Measurements from ENCODE around the gene KREMEN1. TPM values are rescaled to one million over a fixed set of nuclear protein-coding genes. Genes with fewer than 3 reads are reported as not detected.
A peak's percentile ranks its signal among the peaks of the same experiment; 100 is the strongest.
"Not testable (repeated sequence)": the region's sequence is repeated elsewhere in the genome, so short reads cannot be mapped to it uniquely, and the experiment has no call there.

The KREMEN1 gene, protein sequence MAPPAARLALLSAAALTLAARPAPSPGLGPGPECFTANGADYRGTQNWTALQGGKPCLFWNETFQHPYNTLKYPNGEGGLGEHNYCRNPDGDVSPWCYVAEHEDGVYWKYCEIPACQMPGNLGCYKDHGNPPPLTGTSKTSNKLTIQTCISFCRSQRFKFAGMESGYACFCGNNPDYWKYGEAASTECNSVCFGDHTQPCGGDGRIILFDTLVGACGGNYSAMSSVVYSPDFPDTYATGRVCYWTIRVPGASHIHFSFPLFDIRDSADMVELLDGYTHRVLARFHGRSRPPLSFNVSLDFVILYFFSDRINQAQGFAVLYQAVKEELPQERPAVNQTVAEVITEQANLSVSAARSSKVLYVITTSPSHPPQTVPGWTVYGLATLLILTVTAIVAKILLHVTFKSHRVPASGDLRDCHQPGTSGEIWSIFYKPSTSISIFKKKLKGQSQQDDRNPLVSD
- 10 to 100 TPM; 59.9 to 97.7 (median 82.0) TPM for polyA plus RNA-seq (ENCODE audit: insufficient read length in 10 of 10)
- long read RNA-seq, donor 1, full-length matches to known transcripts = 3 of 41 reads
- long read RNA-seq, donor 1, partial matches to known transcripts = 38 of 41 reads
- long read RNA-seq, donor 1, other reads (novel, unspliced or antisense) = 0 of 41 reads
- long read RNA-seq, donor 2, full-length matches to known transcripts = 6 of 12 reads
- long read RNA-seq, donor 2, partial matches to known transcripts = 6 of 12 reads
- long read RNA-seq, donor 2, other reads (novel, unspliced or antisense) = 0 of 12 reads
- long read RNA-seq, donor 3 = 0 reads
- long read RNA-seq, donor 4, full-length matches to known transcripts = 5 of 24 reads
- long read RNA-seq, donor 4, partial matches to known transcripts = 19 of 24 reads
- long read RNA-seq, donor 4, other reads (novel, unspliced or antisense) = 0 of 24 reads
- long read RNA-seq, donor 5, full-length matches to known transcripts = 4 of 12 reads
- long read RNA-seq, donor 5, partial matches to known transcripts = 8 of 12 reads
- long read RNA-seq, donor 5, other reads (novel, unspliced or antisense) = 0 of 12 reads
- long read RNA-seq, donor 6, full-length matches to known transcripts = 8 of 16 reads
- long read RNA-seq, donor 6, partial matches to known transcripts = 8 of 16 reads
- long read RNA-seq, donor 6, other reads (novel, unspliced or antisense) = 0 of 16 reads
- long read RNA-seq, donor 7, full-length matches to known transcripts = 7 of 23 reads
- long read RNA-seq, donor 7, partial matches to known transcripts = 16 of 23 reads
- long read RNA-seq, donor 7, other reads (novel, unspliced or antisense) = 0 of 23 reads
- long read RNA-seq, donor 8, full-length matches to known transcripts = 6 of 6 reads
- long read RNA-seq, donor 8, partial matches to known transcripts = 0 of 6 reads
- long read RNA-seq, donor 8, other reads (novel, unspliced or antisense) = 0 of 6 reads
- long read RNA-seq, donor 9 = 0 reads

DNA sequence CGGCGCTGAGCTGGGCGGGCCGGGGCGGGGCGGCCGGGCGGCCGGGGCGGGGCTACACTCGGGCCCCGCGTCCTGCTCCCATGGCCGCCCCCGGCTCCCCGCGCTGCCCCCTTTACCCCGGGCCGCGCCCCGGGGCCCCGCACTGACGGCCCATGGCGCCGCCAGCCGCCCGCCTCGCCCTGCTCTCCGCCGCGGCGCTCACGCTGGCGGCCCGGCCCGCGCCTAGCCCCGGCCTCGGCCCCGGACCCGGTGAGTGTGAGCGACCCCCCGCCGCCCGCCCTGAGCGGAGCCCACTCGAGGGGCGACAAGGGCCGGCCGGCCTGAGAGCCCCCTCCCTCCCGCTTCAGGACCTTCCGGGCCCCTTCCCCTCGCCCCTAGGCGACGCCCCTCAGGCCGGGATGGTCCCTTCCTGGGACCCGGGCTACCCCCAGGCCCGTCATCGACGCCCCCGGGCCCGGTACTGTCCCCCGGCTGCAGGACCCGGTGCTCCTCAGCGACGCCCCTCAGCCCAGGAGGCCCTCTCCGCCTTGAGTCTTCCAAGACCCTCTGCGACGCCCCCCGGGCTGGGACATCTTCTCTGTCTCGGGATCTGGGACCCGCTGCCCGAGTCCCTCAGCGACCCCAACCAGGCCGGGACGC lies at the start of gene KREMEN1:
Gene KREMEN1 (plus strand): TSS at position 57 of the 639 bp plus-strand sequence. CDS start 96 bp downstream, at position 153.
- DNase-seq = peak in 1 of 3 donors; percentile 55

DNA sequence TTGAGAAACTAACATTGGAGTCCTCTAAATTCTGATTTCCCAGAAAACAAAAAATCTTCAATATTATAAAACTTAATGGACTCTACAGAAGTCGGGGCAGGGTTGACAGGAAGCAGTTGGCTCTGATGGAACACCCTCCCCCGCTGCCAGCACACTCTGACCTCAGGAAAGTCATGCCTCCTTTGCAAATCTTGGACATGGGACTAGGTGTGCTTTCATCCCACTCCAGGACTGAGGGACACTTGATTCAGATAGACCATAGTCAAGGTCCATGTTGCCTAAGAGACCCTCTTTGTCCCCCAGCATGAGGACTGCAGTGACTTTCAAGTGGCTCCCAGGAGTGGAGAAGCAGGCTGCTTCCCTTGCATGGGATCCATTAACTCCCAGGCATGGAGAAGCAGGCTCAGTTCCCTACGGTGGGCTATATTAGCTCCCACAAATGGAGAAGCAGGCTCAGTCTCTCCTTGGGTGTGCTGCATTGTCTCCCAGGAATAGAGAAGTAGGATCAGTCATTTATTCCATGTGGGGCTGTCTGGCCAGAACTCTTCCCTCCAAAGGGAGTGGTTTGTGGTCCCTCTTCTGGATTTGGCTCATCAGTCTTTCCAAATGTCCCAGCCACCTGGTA lies 49.6 kb upstream of the KREMEN1 start:
- DNase-seq = no peak

DNA sequence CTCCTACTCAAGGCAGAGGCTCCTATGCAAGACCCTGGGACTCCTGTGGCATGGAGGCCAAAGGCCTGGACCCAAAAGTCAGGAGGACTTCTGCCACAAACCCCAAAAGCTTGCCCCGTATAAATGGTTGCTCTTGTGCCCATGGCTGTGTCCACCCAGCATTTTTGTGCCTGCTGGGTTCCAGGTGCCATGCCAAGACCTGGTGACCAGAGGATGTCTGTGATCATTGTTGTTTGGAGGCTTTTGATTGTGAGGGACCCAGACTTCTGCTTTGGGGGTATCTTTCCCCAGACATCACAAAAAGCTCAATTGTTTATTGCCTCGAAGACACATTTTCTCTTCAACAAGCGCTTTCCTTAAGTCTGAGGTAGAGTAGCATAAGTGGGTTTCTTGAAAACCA lies 46.3 kb upstream of the KREMEN1 start:
- DNase-seq = no peak

DNA sequence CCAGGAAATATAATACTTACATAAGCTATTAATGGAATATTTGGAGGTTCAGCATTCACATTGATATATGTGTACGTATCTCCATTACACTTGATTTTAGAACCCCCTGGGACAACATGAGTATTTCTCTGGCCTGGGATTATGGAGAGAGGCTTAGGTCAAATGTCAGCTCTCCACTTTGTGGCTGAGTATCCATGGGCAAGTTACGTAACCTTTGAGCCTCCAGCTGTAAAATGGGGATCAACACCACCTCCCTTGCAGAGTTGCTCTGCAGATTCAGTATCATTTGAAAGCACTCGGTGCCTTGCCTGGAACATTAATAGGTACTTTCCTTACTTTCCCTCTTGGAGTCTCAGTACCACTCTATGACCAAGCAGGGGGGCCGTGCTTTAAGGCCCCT lies 44.4 kb upstream of the KREMEN1 start:
- DNase-seq = no peak

DNA sequence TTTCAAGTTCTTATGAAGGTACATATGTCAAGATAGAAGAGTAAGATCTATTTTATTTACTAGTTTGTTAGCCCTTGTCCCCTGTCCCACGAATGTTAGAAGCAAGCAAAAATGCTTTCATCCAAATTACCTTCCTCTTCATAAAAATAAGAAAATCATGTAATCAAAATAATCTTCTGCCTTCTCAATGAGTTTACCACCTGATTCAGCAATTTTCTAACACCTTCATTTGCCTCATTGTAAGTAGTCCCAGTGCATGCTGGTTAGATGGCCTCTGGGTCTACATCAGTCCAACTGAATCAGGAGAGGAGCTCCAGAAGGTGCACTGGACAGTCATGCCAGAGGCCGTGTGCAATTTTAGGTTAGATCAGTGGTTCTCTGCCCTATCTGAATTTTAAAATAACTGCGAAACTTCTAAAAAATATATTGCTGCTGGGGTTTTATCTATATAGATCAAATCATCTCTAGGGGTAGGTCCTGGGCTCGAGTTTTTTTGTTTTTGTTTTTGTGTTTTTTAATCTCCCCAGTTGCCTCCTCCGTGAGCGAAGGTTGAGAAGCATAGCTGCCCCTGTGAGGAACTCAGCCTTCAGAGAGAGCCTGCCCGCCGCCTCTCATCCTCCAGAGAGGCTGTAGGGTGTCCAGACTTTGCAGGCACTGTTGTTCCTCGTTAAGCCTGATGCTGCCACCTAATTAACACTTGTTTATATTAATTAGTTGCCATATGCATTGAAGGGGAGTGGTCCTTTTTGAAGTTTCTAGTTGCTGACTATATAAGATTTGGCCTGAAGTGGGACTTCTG lies 43.4 kb upstream of the KREMEN1 start:
- DNase-seq = no peak

DNA sequence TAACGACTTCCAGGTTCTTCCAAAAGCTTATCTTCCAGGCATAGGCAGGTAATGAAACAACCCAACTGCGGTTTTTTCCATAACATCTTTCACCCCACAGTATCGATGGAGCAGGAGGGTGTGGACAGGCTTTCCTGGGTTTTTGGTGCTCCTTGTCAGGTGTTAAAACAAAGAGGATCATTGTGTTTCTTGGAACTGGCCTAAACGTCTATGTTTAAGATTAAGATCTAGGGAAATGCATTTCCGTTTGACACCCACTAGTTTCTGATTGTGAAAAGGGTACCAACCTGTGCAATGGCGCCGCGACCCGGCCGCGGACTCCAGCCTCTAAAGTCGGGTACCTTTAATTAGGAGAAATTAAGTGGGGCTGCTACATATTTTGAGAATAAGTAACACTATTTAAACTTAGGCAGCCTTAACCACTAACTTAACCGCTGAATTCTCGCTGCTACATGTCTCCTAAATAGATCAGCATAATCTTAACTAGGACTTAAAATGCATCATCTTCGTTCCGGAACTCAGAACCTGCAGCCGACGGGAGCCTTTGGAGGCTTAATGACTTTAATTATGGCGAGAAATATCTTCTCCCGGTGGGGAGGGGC lies 42.7 kb upstream of the KREMEN1 start:
- DNase-seq = no peak

DNA sequence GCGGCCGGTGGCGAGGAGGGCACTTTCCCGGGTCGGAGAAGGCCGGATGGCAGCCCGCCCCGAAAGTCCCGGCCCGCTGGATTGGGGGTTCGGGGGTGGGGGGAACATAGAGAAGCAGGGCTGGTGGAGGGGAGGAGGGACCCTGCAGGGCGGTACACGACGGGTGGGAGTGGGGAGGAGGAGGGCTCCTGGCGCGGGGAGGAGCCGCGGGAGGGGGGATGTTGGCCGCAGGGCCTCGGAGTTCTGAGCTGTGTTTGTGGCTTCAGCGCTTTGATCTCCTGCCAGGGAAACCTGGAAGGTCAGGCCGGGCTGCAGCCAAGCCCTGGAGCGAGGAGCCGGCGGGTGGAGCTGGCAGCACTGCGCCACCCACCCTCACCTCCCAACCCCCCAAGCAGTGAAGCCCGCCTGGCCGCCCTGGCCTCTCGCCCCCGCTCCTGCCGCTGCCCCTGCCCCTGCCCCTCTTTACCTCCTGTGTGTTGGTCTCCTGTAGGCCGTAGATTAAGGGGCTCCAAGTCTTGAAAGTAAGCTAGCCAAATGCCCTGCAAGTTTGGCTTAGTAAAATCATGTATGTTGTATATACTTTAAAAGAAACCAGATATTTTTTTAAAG lies 42.1 kb upstream of the KREMEN1 start:
- DNase-seq = peak; percentile 64 to 72 (median 69)

DNA sequence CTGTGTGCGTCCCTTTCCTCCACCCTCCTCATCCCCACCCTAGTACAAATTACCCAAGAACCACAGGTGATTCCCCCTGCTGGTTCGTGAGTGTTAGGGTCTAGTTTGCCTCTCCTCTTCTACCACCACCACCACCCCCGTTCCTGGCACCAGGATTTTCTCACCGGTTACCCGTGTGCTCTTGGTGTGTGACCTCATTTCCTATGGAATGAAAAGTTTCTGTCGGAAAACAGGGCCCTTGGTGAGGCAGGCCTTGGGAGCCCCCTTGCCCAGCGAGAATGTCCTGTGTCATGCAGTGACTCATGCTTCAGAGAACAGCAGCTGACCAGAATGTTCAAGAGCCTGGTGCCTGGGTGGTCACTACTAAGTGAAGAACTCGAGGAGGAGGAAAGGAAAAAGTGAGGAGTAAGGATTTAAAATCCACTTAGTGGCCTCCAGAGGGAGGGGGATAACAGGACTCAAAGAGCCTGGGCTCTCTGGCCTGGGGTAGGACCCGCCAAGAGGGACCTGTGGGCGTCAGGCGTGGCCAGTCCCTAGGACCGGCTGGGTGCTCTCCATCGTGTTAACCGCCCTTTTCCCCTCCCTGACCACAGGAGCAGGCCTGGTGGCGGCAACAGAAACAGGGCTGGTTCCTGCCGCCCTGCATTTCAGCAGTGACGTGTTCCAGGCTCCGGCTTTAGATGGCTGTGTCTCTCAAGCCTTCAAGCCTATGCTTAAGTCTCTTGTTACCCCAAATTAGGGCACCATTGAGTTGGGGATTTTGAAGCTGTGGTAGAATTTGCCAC lies 41.4 kb upstream of the KREMEN1 start:
- DNase-seq = peak in 2 of 3 donors; percentile 72 to 86

DNA sequence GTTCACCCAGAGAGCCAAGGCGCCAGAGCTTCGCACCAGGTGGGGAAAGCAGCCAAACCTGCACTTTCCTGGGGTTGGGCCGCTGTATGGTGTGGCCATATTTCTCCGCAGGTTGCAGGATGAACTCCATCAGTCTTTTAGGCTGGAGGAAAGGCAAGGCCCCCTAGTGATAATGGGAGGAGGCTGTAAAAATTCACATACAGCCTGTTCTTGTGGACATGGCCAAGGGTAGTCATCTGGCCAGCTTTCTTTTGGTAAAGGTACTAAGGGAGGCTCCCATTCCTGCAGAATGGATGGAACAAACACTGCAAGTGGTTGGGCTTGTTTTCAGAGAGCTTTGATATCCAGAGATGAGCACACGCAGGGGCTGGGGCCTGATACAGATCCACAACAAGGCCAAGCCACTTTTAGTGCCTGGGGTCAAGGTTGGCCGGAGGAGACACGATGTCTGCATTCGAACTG lies 40.8 kb upstream of the KREMEN1 start:
- peak in 1 of 3 donors; percentile 31 for DNase-seq

DNA sequence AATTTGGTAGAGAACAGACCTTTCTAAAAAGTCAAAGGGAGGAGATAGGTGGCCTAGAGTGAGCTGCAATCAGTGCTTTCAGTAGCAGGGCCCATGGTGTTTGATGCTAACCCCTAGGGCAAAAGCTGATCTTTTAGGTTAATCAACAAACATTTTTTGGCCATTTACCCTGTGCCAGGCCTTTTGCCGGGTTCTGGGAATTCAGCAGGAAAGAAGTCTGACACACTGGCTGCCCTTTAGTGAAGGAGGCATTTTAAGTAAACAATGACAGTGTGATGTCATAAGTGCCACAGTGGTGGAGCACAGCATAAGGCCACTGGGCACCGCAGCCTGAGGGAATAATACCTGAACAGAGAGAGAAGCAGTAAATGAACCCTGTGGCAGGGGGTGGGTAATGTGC lies 40.3 kb upstream of the KREMEN1 start:
- DNase-seq = no peak

DNA sequence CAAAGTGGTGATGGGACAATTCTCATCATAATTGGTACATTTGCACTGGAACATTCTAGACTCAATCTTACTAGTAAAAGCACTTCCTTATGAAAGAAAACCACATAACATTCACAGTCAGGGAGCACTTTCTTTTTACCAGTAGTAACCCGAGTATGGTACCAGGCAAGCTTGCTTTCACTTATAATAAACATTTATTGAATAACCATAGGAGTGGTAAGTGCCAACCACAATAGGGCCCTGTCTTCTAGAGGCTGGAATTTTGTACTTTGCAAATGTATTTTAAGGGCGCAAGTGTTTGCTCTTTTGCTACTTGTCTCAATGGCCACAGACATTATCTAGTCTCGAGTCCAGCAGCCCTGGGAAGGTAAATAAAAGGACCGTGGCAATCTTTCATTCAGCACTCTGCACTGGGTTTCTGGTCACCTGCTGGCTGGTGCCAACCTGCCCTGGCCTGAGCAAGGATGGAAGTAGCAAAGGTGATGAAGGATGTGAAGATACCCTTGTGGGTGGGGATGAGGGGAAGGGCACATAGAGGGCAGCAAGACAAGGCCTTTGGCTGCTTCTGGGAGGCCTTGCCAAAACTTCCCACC lies 35.4 kb upstream of the KREMEN1 start:
- no peak for DNase-seq

DNA sequence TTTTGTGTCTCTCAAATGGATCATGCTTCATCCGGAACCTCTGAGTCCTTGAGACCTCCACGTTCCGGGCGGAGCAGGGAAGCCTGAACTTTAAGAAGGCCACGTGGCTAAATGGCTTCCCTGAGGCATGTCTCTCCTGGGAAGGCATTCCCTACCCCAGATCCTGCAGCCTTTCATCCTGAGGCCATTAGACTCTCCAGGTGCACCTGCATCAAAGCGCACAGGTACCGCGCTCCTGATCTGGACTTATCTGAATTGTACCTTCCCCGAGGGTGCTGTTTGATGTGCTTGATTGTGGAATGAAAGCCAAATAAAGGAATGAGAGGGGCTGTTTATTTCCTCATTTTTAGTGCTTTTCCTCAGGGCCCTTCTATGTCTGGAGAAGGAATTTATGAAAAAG lies 33.7 kb upstream of the KREMEN1 start:
- no peak for DNase-seq

DNA sequence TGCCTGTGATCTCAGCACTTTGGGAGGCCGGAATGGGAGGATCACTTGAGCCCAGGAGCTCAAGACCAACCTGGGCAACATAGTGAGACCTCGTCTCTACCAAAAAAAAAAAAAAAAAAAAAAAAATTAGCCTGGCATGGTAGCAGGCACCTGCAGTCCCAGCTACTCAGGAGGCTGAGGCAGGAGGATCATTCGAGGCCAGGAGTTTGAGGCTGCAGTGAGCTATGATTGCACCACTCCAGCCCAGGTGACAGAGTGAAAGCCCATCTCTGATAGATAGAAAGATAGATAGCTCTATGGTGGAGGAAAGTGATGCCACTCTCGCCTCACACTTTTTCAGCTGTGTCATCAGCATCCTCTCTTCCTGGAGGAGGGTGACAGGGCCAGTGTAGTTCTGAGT lies 33.2 kb upstream of the KREMEN1 start:
- not testable (repeated sequence) for DNase-seq

DNA sequence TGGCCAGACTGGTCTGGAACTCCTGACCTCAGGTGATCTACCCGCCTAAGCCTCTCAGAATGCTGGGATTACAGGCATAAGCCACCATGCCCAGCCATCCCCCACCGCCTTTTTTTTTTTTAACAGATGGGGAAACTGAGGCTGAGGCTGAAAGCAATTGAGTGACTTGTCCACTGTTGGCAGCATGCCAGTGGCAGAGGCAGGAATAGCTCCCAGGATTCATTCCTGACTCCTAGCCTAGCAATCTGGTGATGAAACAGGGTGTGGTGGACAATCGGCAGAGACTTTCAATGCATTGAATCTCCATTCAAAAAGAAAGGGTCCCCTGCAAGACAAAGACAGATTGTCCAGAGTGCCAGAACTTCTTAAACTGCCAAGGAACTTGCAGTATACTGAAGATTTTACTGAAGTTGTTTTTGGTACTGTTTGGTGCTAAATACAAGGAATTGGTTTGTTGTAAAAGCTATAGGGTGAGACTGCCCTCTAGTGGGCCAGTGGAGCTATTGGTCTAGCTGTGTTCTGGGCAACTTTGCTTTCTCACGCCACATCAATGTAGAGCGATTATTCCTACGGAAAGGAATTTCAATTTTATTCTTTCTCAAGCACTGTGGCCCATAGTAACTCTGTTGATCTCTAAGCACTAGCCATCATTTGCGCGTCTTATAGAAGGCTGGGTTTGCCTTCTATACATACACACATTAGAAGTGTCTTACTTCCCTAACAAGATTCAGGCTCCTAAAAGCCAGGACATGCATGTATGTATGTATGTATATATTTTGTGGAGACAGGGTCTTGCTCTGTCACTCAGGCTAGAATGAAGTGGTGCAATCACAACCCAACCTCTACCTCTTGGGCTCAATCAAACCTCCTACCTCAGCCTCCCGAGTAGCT lies 32.2 kb upstream of the KREMEN1 start:
- peak; percentile 82 to 88 (median 83) for DNase-seq

DNA sequence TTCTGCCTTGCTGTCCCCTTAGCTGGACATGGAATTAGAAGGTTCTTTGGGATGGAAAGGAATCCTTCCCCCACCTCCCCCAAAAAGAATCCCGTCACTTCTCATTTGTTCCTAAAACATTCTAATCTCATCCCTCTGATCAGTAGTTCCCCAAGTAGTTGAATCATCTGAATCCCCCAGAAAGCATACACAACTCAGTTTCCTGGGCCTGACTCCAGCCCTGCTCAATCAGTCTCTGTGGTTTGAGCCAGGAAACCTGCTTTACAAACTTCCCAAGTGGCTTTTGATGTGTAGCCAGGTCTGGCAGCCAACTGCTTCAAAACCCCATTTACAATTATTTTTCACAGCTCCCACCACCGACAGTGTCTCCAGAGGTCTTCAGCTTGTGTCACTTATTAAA lies 31.4 kb upstream of the KREMEN1 start:
- peak in 1 of 3 donors; percentile 34 for DNase-seq

DNA sequence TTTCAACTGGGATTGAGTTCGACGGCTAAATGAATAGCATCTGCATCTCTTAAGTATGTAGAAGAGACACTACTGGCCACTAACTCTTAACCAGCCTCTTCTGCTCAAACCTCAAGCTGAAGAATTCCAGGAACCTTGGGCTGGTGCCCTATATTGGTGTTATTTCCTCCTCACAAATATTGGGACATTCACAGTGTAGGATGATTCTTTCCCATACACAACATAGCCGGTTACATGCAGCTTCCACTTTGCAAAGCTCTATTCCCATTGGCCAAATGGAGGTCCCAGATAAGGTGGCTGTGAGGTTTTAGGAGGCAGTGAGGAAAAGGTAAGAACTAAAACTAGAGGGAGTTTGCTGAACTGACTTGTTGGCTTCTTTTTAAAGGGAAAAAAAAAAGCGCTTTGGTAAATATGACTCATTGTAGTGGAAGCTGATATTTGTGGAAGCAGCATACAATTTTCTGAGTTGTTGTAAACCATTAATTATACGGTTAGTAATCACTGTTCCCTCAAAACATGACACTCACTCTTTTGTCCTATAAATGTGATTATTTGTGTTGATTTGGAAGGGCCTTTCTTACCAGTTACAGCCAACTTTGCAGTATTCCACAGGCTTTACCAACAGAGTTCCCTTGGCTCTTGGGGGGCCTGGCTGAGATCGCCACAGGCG lies 28.8 kb upstream of the KREMEN1 start:
- DNase-seq = no peak

Measured in muscle of back (tissue), 13 donors.